GM21423 (cell line): ENCODE results near the gene PDK2.
A peak's percentile ranks its signal among the peaks of the same experiment; 100 is the strongest.

Source experiments
- ATAC-seq: cut with Tn5 transposase; IDR thresholded peaks from one replicate; pipeline ENCODE4 v1.9.1; 2021; ENCODE audit warnings: mild to moderate bottlenecking, moderate library complexity; ENCODE audit not compliant: unreplicated experiment

Gene PDK2

DNA sequence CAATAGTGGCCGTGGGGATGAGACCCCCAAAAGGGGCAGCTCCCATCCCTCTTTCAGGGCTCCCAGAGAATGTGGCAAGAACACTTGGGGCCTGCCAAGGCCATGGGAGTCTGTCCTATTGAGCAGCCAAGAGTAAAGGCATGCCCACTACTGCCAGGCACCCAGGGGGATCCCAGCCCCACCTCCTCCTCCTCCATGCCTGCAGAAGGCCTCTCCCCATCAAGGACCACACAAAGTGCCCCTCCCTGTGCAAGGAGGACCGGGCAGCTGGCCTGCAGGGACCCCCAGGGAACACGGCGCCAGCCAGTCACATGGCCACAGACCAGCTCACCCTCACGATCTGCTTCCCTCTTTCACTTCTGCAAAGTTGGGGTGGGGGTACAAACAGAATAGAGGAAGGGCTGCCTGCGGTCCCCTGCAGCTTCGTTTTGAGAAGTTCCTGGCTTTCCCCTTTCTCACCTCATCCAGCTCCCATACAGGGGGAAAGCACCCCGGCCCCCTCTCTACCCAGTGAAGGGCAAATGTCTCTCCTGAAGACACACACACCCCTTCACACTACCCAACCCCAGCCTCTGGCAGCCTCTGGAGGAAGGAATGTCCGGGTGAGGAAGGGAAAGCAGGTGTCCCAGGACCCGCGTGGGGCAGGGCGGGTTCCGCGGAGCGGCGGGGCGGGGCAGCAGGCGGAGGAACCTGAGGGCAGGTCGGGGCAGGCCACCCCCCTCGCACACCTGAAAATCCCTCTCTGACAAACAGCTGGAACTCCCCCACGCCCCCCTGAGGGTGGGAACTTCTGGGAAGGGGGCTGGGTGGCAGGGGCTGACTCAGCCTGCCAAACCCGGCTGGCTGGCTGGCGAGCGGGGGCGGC lies 53.3 kb downstream of the PDK2 start:
- ATAC-seq: peak; percentile 32

DNA sequence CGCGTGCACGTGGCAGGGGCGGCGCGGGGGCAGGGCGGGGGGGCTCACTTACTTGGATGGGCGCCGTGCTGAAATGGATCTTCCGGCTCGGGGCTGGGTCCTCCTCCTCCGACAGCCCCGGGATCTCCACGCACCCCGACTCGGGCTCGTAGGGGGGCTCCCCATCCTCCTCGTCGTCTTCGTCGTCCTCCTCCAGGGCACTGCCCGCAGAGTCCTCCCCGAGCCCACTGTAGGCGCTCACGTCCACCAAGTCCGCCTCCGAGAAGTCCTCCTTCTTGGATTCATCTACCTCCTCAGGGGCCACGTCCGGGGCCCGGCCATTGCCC lies 53.9 kb downstream of the PDK2 start:
- ATAC-seq: peak; percentile 1

DNA sequence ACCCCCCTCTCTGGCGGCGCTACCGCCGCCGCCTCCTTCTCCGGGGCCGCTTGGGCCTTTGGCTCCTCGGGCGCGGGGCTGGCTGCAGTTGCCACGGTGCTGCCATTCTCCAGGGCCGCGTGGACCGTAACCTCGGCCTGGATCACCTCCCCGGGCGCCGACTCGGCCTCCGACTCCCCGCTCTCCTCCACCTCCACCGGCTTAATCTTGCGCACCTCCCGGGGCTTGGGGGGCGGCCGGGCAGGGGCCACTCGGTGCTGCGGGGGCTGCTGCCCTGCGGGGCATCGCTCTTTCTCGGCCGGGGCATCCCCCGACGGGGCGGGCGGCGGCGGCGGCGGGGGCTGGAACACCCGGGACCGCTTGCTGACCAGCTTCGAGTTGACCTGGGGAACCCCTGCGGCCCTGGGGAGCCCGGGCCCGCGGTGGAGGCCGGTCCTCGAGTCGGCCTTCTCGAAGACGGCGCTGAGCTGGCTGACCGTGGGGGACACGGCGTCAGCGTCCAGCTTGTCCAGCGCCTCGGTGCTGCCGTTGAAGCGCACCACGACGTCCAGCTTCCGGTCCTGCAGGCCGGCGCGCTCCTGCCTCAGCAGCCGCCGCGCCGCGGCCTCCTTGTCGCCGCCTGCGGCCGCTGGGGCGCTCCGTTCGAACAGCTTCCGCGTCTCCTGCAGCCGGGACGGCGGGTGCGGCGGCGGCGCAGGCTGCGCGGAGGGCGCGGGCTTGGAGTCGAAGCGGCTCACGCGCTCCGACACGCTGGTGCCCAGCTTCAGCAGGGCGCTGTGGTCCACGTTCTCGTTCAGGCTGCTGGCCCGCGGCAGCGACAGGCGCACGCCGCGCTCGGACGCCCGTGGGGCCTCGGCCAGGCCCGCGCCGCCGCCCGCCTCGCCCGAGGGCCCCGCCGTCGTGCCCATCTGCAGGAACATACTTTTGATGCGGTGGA lies 54.5 kb downstream of the PDK2 start:
- ATAC-seq: no peak

DNA sequence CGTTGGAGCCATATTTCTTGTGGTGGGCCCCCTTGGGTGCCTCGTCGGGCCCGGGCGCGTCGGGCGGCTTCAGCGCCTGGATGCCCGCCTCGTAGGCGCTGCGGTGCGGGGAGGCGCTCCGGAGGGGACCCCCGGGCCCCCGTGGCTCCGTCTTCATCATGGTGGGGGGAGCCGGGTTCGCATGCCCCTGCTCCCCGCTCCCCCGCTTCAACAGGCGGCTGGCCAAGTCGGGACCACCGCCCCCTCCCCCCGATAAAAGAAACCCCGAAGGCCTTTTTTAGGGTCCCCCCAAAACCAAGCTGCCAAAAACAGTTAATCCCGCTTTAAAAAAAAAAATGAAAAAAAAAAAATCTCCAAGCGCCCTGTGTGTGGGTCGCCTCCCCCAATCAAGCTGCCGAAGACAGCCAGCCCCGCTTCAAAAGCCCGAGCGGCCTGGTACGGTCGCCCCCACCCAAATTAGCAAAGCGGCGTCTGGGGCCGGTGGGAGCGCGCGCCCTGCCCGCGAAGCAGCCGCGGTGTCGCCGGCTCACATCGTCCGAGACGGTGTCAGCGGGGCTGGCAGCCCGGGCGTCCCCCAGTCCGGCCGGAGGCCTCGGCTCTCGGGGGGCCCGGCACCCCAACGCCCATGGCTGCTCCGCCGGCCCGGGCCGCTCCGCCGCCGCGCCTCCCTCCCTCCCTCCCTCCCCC lies 55.3 kb downstream of the PDK2 start, which contains the start of gene PPP1R9B:
Gene PPP1R9B (minus strand): TSS at position 324 of the 687 bp plus-strand sequence. CDS start 164 bp downstream, at position 160.
- no peak for ATAC-seq

DNA sequence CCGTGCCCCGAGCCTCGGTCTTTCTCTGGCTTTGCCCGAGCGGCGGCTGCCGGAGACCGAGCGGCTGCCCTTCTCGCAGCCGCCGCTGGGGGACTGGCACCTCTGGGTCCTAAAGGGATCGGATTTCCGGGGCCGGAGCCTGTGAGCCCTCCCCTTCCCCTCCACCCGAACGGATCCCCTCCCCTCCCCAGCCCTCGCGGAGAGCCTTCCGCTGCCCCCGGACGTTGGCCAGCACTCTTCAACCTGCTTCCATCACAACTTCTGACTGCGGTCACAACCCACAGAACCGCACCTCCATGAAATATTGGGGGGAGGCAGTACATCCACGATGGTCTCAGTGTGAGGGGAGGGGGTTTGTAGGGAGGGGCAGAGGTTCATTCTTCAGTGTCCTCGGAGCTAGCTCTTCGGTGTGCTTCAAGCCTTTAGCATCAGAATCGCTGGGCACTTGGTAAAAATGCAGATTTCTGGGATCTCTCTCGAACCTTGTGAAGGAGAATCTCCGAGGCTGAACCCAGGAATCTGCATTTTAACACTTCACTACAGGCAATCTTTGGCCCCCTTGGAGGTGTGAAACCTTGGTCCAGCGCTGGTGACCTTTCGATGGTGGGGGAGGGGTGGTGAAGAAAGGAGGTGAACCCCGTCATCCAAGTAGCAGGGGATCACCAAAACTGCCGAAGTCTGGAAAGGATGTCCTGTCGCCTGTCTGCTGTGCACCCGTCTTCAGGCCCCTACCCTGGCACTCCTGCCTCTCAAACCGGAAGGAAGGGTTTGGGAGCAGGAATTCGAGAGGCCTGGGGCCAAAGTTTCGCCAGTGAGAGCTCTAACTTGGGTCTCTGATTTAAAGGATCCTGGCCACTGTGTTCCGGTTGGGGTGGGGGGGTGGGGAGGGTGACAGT lies 56.1 kb downstream of the PDK2 start:
- ATAC-seq: peak; percentile 36

DNA sequence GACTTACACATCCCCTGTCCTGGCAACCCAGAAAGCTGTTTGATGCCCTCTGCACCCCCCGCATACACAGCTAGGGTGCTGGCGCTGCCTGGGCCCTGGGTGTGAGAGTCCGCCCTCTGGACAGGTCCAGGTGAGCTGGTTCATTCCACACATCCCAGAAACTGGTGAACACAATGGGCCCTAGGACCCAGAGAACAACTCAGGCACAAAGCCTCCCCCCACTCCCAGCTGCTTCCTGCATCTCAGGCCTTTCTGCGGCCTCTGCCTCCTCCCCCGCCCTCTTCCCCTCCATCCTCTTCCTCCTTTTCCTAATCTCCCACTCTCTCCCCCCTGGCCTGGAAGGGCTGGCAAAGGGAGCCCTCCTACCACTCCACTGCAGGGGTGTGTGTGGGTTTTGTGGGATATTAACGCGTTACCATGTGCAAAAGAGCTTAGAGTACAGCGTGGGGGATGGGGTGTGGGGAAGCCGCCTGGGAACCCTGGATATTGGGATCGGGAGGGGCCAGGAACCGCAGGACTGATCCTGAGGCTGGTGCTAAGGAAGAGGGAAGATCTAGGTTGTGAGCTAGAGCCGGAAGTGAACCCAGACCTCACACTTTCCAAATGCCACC lies 56.9 kb downstream of the PDK2 start:
- peak; percentile 18 for ATAC-seq

DNA sequence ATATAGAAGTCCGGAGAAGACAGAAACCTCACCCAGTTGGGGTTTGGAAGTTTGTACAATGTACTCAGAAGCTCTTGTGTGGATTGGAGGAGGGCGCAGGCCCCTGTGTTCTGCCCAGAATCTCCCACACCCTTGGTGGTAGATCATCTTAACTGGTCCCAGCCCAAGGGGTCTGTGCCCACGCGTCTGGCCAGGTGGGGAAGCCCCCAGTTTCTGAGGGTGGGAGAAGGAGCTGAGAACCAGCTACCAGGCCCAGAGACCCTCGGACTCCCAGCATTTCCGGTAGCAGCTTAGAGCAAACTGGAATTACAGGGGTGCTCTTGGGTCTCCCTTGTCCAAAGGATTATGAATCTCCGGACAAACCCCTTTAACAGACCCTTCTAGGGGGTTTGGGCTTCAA lies 57.6 kb downstream of the PDK2 start:
- no peak for ATAC-seq

DNA sequence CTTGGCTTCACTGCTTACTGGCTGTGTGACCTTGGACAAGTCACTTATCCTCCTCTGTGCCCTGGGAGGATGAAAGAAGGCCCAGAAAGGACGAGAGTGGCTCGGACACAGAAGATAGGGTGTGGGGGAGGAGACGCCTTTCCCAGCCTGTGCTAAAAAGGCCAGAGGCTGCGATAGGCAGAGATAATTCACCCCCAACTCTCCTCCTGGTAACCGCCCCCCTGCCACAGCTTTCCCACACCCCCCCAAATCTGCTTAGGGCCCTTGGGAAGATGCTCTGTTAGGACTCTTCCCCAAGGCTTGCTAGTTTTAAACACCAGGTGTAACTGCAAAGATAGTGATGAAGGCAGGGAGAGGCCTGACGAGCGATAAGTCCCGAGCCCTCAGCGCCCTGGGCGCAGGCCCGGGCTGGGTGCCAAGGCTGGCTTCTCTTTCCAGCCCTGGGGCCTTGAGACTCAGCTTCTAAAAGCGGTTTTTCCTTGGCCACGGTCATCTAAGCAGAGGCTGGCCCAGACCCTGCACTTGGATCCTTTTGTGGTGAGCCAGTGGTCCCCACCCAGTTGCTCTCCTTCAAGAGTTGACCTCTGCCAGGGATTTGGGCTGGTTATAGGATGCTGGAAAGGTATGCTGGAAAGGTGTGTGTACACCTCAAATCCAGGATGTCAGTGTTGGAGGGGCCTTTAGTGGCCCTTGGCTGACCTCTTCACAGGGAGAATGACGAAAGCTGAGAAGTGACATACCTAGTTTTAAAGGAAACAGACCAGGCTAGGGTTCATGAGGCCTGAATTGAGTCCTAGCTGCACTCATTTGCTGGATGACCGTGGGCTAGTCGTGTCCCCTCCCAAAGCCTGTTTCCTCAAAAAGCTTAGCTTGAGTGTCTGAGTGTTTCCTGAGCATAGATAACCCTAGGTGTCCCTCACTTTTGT lies 58.8 kb downstream of the PDK2 start:
- ATAC-seq: no peak

DNA sequence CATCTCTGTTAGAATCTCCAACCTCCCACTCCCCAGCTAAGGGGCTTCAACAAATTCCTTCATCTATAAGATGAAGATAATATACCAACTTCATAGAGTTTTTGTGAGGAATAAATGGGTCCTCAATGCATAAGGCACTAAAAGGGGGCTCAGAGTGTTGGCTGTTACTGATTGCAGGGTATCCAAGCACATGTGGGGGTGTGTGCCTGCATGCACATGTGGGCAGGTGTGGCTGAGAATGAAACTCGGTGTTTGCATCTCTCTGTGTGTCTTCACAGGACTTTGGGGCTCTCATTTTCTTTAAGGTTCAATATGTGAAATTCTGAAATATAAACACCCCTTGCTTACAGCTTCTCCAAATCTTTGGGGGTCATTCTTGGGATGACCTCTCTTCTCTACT lies 59.5 kb downstream of the PDK2 start:
- no peak for ATAC-seq

DNA sequence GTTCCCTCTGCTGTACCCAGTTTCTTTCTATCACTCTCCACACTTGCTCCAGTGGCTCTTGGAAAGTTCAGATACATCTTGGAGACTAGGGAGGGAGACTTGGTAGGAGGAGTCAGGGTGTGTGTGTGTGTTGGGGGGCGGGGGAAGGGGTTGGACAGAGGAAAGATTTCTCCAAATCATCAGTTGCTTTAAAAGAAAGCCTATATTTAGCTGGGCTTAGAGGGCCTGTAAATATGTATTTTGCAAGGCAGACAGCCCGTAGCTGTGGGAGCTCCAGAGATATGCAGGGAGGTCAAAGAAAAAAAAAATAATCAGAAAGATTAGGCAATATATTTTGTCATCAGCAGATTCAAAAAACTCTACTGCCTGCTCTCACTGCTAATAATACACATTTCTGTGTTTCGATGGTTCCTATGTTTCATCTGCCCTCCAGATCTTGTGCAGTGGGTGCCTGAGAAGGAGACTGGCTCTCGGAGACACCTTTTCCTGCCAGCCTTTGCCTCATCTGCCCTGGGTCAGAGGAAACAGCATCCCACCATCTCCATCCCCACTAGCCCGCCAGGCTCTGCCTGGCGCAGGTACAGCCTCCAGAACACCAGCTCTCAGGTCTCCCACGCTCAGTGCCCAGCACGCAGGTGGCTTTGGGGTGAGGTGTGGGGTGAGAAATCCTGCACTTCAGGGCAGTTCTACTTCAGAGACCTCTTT lies 60.1 kb downstream of the PDK2 start:
- ATAC-seq: no peak

DNA sequence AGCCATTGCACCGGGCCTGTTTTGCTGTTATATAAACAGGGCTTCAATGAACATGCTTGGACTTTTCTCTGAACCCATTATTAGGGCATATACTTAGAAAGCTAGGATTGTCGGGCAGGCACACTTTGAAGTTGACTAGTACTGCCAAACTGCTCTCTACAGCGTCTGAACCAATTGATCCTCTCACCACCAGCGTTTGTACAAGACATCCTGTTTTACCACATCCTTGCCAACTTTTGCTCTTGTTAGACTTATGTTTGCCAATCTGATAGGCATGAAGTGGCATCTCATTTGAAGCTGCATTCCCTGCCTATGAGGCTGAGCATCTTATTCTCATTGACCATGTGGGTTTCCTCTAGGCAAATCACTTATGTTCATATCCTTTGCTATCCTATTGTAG lies 62.7 kb downstream of the PDK2 start:
- no peak for ATAC-seq

DNA sequence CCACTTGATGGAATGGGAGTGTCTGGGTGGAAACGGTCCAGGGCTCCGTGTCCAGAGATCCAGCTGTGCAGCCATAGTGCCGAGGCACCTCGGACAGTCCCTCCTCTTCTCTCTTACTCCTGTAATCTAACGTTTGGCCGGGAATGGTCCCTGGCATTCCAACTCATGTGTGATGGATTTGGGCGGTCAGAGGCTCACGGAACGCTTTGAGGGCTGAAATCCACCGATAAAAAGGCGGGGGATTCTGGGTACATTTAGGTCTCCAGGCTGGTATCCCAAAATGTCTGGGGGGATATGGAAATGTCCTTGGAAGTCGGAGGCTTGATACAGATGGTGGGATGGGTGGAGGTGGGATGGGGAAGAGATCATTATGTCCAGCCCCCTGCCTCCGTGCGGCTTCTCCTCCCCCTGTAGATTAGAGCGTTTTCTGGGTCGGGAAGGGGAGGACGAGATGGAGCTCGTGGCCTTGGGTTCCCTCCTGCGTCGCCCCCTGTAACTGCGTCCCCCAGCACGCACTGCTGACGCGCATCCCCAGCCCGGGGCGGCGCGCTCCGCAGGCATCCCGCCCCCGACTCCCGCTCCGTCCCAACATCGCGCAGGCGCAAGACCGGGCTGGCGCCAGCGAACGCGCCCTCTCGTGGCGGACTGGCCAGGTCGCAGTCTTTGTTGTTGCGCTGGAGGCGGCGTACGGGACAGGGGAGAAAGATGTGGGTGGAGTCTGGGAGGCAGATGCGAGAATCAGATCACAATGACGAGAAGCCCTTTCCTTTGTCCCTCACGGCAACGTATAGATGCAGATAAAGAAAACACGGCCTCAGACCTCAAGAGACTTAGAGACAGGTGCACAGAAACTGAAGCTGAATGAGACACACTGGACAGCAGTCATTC lies 66.1 kb downstream of the PDK2 start:
- ATAC-seq: peak; percentile 77
